Measurements from ENCODE around the gene GPR84.

DNA sequence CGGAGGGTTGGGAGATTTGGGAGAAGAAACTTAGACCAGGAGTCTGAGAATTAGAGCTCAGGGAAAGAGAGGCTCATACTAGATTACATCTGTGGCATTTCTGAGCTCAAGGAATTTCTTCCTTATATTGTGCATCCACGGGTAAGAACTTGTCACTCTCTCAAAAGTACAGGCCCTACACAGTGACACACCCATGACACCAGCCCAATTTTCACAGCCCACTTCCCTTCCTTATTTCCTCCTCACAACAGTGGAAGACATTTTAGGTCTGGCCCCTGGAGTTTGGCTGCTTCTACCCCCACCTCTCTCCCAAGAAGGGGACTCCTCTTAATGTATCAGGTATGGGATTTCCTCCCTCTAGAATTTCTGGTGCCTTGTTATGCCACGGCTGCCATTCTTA lies 29.5 kb upstream of the GPR84 start:
- TF ChIP-seq, protein P1, sequence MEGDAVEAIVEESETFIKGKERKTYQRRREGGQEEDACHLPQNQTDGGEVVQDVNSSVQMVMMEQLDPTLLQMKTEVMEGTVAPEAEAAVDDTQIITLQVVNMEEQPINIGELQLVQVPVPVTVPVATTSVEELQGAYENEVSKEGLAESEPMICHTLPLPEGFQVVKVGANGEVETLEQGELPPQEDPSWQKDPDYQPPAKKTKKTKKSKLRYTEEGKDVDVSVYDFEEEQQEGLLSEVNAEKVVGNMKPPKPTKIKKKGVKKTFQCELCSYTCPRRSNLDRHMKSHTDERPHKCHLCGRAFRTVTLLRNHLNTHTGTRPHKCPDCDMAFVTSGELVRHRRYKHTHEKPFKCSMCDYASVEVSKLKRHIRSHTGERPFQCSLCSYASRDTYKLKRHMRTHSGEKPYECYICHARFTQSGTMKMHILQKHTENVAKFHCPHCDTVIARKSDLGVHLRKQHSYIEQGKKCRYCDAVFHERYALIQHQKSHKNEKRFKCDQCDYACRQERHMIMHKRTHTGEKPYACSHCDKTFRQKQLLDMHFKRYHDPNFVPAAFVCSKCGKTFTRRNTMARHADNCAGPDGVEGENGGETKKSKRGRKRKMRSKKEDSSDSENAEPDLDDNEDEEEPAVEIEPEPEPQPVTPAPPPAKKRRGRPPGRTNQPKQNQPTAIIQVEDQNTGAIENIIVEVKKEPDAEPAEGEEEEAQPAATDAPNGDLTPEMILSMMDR (IDR thresholded peaks at IDR 0.05; ENCODE audit: low read length), result no peak
- TF ChIP-seq EZH2 (optimal IDR thresholded peaks at IDR 0.05; ENCODE audit: low read depth, low read length) (no peak), EZH2phosphoT487 (IDR thresholded peaks at IDR 0.05; ENCODE audit: low read length) (no peak)

Measured in MM.1S (cell line).